SW480 (cell line): ENCODE data around the gene RIMBP2.

Experiments
- DNase-seq: peaks from one replicate; pipeline ENCODE4 v3.0.0-alpha.2; 2016; ENCODE audit warnings: low spot score

The RIMBP2 gene

DNA sequence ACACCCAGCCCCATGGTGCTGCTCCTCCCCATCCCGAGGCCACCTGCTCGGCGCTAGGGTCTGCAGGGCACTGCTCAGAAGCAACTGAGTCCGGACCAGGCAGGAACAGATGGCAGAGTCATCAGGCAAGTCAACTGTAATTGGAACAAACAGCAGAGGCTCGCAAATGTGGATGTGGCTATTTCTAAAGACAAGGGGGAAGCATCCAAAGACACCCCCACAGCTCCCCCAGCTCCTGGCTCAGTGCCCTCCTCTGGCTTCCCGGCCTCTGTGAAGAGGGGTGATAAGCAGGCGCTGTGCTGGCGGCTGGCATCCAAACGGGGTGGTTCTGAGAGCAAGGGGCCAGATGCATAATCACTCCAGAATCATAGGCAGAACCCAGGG lies 252.8 kb downstream of the RIMBP2 start:
- no peak for DNase-seq

GRCh38 chr12:130462558-130463274 lies 253.4 kb downstream of the RIMBP2 start:
- no peak for DNase-seq

DNA sequence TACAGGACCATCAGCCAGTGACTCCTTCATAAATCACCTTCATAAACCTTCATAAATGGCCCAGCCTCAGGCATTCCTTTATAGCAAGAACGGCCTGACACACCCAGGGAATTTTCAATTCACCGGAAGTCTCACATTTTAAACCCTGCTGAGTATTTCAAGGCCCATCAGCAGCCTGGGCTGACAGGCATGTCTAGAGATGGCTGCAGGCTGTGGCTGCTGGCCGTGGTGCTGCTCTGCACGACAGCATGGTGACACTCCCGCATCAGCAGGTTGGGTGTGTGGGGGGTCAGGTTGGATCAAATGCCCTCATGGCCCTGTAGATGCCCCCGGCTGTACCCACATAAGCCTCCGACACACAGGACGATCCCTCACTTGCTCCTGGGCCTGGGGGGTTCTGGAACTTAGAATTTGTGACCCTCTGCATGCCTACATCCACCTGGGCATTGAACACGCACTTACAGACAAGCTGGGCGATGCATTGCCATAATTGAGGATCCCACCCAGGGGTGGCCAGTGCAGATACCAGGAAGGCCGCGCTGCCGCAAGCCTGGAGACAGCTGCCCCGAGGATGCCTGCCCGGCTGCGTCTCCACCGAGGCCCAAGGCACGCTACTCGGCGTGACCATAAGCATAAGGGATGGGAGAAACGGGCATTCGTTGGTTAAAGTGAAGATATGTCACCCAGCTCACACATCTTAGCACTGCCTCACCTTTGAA lies 254.1 kb downstream of the RIMBP2 start:
- DNase-seq: no peak

DNA sequence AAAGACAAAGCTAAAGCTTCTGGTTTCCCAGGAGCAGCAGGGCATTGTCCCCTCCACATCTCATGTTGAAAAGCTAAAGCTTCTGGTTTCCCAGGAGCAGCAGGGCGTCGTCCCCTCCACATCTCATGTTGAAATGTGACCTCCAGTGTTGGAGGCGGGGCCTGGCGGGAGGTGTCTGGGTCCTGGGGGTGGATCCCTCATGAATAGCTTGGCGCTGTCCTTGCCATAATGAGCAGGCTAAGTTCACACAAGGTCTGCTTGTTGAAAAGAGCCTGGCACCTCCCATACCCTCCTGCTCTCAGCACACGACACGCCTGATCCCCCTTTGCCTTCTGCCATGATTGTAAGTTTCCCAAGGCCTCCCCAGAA lies 254.7 kb downstream of the RIMBP2 start:
- no peak for DNase-seq

GRCh38 chr12:130460611-130461446 lies 255.3 kb downstream of the RIMBP2 start:
- no peak for DNase-seq

- no peak for DNase-seq
Observed at GRCh38 chr12:130459916-130460315, 256.2 kb downstream of the RIMBP2 start.

- no peak for DNase-seq
Observed at GRCh38 chr12:130458341-130458740, 257.8 kb downstream of the RIMBP2 start.

DNA sequence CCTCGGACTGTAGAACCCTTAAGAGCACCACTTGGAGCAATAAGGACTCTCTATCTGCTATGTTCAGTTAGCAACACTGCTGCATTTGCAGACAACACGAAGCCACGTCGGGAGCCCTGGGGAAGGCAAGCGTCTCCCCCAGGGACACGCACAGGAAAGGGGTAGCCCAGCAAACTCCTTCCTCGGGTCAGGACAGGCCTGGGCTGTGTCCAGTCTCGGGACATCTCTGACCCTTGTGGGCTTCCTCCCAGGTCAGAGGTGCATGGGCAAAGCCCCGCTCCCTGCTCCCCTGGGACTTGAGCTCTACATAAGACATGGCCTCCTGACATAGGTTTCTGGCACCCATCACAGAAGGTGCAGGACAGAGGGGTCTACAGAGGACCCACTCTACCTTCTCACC lies 258.9 kb downstream of the RIMBP2 start:
- DNase-seq: no peak

GRCh38 chr12:130456375-130457199 lies 259.5 kb downstream of the RIMBP2 start:
- DNase-seq: no peak

GRCh38 chr12:130455161-130455560 lies 260.9 kb downstream of the RIMBP2 start:
- no peak for DNase-seq

DNA sequence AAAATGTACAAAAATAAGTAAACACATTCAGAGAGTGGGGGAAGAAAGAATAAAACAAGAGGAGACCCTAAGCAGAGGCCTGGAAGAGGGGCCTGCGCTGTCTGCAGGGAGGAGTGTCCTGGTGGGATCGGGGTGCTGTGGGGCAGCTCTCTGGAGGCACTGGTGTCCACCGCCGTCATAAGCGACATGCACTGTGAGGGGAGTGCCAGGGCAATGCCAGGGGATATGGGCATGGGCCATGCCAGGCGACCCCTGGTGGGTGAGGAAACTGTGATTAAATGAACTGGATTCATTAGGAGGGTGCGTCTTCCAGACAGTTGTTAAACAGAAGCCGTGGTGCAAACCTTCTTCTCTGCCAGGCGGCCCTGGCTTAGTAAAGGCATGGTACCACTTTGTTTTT lies 261.8 kb downstream of the RIMBP2 start:
- no peak for DNase-seq

DNA sequence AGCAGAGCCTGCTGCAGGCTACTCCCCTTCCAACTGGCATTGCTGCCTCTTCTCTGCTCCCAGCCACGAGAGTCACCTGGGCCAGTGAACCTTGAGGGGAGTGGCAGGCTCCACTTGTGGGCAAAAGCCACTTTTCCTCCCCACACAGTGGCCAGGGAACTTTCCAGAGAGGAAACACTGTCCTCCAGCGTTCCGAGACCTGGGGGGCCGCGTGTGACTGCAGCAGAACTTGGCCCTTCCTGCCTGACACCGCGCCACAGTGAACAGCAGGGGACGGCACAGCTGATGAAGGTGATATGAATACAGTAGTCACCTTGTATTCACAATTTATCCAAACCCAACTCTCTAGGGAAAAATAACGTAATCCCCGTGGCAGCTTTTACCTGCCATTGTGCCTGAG lies 263.6 kb downstream of the RIMBP2 start:
- DNase-seq: no peak

DNA sequence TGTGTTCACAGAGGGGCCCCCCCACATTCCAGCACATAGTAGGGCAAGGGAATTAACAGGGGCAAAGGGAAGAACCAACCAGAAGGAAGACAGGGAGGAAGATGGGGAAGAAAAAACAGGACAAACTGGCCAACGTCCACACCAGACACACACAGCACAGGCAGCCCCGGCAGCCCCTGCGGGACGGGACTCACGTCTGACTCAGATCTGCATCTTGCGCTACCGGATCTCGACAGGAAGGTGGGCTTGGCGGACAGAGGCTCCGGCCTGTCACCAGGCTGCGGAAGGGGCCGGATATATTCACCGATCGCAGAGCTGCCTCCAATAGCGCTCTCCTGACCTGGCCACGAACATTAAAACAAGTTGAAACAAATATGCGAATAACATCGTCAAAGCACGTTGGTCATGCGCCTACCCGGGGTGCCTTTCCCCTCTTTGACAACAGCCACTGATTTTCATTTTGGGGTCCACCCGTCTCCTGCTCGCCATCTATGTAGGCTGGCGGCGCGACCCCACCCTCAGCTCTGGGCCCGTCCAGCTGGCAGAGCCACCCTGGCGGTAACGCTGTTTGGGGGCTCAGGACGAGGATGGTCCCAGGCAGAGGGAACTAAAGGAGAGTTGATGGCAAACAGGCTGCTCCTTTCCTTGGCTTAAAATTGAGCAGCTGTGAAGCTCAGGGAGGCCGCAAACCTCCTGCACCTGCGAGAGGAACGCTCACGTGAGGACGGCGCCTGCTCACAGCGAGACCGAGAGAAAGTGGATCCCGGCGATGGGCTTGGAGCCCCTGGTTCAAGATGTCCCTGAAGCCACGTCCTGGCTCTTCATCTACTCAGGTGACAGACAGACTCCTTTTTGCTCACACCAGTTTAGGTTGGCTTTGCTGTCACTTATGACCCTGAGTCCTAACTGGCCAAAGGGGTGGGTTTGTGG lies 264.8 kb downstream of the RIMBP2 start:
- DNase-seq: no peak

- no peak for DNase-seq
Observed at GRCh38 chr12:130449291-130449690, 266.8 kb downstream of the RIMBP2 start.

GRCh38 chr12:130448044-130448821 lies 267.9 kb downstream of the RIMBP2 start:
- no peak for DNase-seq

GRCh38 chr12:130447655-130447965 lies 268.5 kb downstream of the RIMBP2 start:
- DNase-seq: no peak

DNA sequence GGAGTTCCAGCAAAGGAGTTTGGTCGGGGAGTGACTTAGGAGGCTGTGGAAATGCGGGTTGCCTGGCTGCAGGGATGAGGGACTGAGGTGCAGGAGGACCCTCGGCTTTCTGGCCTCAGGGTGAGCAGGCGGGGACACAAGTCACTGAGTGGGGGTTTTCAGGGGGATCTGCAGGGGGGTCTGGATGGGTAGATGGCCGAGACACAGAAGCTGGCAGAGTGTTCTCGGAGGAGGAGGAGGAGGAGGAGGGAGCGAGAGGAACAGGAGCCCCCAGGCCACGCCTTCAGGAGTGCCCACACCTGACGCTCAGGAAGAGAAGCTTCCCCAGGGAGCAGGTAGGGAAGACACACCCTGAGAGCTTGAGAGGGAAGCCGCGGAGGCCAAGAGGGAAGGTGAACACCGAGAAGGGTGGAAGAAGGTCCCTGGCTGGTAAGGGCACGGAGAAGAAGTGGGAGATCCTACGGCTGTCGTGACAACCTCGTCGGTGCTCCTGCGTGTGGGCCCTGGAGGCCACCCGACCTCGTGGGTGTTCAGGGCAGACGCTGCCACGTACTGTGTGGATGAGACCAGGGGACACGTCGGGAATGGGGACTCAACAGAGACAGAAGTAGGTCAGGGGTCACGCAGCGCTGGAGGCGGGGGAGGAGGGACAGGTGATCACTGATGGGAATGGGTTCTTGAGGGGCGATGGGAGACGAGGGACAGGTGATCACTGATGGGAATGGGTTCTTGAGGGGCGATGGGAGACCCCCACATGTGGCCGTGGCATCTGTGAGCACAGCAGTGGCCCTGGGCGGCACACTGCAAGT lies 269.0 kb downstream of the RIMBP2 start:
- DNase-seq: no peak

GRCh38 chr12:130444986-130445385 lies 271.1 kb downstream of the RIMBP2 start:
- no peak for DNase-seq

GRCh38 chr12:130444061-130444460 lies 272.0 kb downstream of the RIMBP2 start:
- DNase-seq: no peak
